Breast epithelium (tissue), 4 donors: ENCODE data around the gene GAS6. TPM values are rescaled to one million over a fixed set of nuclear protein-coding genes. Genes with fewer than 3 reads are reported as not detected.
"Not testable (repeated sequence)": the region's sequence is repeated elsewhere in the genome, so short reads cannot be mapped to it uniquely, and the experiment has no call there.

Experiments used
- DNase-seq, 2 donors: peaks; one replicate each; pipeline ENCODE4 v3.0.0-alpha.2; 2019; ENCODE audit warnings: low spot score in 2 of 2
- H3K27ac ChIP-seq, 2 donors: fragments of 200-600 bp; sonication (generic) in 1 of 2; one replicate each; pipeline ENCODE4 v1.5.1; 2016 to 2019; ENCODE audit warnings: mild to moderate bottlenecking in 1 of 2
- H3K27me3 ChIP-seq, 2 donors: fragments of 200-600 bp; sonication (generic) in 1 of 2; one replicate each; pipeline versions ENCODE4 v1.5.1 to v1.6.0; 2017 to 2019; ENCODE audit warnings: control low read depth in 1 of 2, mild to moderate bottlenecking in 1 of 2
- H3K36me3 ChIP-seq: fragments of 200-600 bp; one replicate; pipeline ENCODE4 v1.5.1; 2019
- H3K4me1 ChIP-seq, 2 donors: fragments of 200-600 bp; sonication (generic); one replicate each; pipeline ENCODE4 v1.5.1; 2016 to 2019; ENCODE audit warnings: control low read depth in 1 of 2
- H3K4me3 ChIP-seq, 3 donors: fragments of 200-600 bp; sonication (generic); 1 replicate in 2 of 3; 2 replicates in 1 of 3; pipeline ENCODE4 v1.5.1; 2016 to 2019; ENCODE audit warnings: mild to moderate bottlenecking in 3 of 3, moderate library complexity in 2 of 3
- H3K9me3 ChIP-seq, 2 donors: fragments of 200-600 bp; sonication (generic) in 1 of 2; one replicate each; pipeline ENCODE4 v1.5.1; 2016 to 2019; ENCODE audit warnings: control low read depth in 1 of 2
- POLR2A ChIP-seq: fragments of 450-650 bp; IDR thresholded peaks from one replicate; pipeline ENCODE4 v1.6.1; 2016; ENCODE audit warnings: antibody characterized with exemption, mild to moderate bottlenecking, moderate library complexity
- POLR2AphosphoS5 ChIP-seq, 3 donors: sonication (generic); formaldehyde crosslinking; IDR thresholded peaks; one replicate each; pipeline ENCODE4 v1.6.1; 2017; ENCODE audit warnings: antibody characterized with exemption in 3 of 3
- intact Hi-C: fragments of 100-400 bp; cut with DNase I; formaldehyde crosslinking; loops from one replicate; pipeline ENCODE4 v1.15.1; 2023; ENCODE audit warnings: low total_unique reads
- total RNA-seq, 3 donors: library from RNA; depleted of rRNA; stranded (reverse); fragments of >200 nt; gene quantifications; one replicate each; pipeline ENCODE4 v1.1.0, GENCODE V29; 2016
- TF ChIP-seq, protein P1 (sequence below), 3 donors: fragments of 450-650 bp; IDR thresholded peaks; one replicate each; pipeline ENCODE4 v1.5.1; 2016 to 2017; ENCODE audit warnings: antibody characterized with exemption in 3 of 3, mild to moderate bottlenecking in 3 of 3, moderate library complexity in 3 of 3

Gene GAS6
- total RNA-seq, 3 donors from 2014 or later, result 85.9 to 146 (median 103) TPM

DNA sequence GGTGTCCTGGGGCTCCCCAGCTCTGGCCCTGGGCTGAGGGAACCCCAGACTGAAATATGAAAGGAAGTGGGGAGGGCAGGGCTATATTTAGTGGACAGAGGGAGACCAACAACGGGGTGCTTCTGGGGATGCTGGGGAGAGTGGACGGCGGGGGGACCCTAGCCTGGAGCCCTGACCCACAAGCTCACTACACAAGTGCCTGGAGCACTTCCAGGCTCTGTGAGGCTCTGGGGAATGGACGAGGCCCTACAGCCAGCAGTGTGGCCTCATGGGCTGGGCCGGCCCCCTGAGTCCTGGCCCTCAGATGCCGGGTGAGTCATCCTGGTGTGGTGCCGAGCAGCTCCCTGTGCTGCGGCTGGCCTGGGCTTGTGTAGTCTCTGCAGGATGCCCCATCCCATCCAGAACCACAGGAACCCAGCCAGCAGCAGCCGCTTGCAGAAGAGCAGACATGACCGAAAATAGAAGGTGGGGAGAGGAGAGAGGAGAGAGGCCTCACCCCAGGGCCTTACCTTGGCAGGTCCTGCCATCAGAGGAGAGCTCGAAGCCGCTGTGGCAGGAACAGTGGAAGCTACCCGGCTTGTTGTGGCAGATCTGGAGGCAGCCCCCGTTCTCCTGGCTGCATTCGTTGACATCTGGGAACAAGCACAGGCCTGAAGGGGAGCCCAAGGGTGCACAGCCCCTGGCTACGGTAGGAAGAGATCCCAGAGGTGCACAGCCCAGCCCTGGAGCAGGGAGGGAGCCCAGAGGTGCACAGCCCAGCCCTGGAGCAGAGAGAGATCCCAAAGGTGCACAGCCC lies 26.1 kb downstream of the GAS6 start:
- no peaks in the 10 kb centered on the region for H3K9me3 ChIP-seq
- TF ChIP-seq POLR2A, result no peak
- TF ChIP-seq, protein P1, sequence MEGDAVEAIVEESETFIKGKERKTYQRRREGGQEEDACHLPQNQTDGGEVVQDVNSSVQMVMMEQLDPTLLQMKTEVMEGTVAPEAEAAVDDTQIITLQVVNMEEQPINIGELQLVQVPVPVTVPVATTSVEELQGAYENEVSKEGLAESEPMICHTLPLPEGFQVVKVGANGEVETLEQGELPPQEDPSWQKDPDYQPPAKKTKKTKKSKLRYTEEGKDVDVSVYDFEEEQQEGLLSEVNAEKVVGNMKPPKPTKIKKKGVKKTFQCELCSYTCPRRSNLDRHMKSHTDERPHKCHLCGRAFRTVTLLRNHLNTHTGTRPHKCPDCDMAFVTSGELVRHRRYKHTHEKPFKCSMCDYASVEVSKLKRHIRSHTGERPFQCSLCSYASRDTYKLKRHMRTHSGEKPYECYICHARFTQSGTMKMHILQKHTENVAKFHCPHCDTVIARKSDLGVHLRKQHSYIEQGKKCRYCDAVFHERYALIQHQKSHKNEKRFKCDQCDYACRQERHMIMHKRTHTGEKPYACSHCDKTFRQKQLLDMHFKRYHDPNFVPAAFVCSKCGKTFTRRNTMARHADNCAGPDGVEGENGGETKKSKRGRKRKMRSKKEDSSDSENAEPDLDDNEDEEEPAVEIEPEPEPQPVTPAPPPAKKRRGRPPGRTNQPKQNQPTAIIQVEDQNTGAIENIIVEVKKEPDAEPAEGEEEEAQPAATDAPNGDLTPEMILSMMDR (IDR thresholded peaks at IDR 0.05), result no peak
- peak; percentile 27 to 55 (median 36) for TF ChIP-seq POLR2AphosphoS5 (IDR thresholded peaks at IDR 0.05)
- peak overlapping the region; percentile 87 to 96 for H3K27ac ChIP-seq
- intact Hi-C loops, result no loop called here
- peaks cover 22 to 41% of the 10 kb centered on the region in 2 donors for H3K4me1 ChIP-seq
- no peaks in the 10 kb centered on the region for H3K27me3 ChIP-seq
- H3K36me3 ChIP-seq, result no peaks in the 10 kb centered on the region
- DNase-seq, result peak; percentile 89 to 96
- peak overlapping the region in 2 of 3 donors; percentile 21 to 46 for H3K4me3 ChIP-seq

DNA sequence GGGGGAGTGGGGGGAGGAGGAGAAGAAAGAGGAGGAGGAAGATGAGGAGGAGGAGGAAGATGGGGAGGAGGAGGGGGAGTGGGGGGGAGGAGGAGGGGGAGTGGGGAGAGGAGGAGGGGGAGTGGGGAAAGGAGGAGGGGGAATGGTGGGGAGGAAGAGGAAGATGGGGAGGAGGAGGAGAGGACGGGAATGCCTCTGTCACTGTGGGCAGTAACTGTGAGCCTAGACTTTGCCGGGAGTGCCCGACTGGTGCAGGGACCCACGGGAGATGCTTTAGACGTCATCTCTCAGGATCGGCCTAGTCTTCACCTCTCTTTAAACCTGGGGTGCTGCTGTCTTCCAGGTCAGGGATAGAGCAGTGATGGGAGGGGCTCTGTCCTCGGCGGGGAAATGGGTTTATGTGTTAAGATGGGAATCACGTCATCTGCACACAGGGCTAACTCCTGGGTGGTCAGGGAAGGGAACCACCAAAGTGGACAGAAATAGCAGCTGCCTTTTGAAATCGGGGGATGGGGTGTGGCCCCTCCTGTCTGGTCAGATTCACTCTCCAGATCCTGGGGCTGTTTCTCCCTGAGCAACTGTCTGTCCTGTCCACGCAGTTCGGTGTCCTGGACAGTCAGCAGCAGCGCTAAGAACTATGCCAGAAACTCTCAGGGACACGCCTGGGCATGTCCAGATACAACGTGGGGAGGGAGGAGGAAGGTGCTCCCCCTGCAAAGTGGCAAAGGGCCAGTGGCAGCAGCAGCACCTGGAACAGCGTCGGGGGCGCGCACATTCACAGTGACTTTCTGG lies 26.9 kb downstream of the GAS6 start:
- Histone ChIP-seq H3K27me3 (no peaks in the 10 kb centered on the region), H3K9me3 (no peaks in the 10 kb centered on the region), H3K4me3 (peak overlapping the region in 1 of 3 donors; percentile 46), H3K4me1 (peaks cover 22 to 41% of the 10 kb centered on the region in 2 donors), H3K36me3 (no peaks in the 10 kb centered on the region), H3K27ac (peak overlapping the region; percentile 87 to 96)
- peak in 1 of 2 donors; percentile 90 for DNase-seq
- intact Hi-C loops, result no loop called here
- peak in 2 of 3 donors; percentile 9 to 51 for TF ChIP-seq POLR2AphosphoS5 (IDR thresholded peaks at IDR 0.05)
- no peak for TF ChIP-seq POLR2A
- TF ChIP-seq, protein P1 (IDR thresholded peaks at IDR 0.05), result no peak

DNA sequence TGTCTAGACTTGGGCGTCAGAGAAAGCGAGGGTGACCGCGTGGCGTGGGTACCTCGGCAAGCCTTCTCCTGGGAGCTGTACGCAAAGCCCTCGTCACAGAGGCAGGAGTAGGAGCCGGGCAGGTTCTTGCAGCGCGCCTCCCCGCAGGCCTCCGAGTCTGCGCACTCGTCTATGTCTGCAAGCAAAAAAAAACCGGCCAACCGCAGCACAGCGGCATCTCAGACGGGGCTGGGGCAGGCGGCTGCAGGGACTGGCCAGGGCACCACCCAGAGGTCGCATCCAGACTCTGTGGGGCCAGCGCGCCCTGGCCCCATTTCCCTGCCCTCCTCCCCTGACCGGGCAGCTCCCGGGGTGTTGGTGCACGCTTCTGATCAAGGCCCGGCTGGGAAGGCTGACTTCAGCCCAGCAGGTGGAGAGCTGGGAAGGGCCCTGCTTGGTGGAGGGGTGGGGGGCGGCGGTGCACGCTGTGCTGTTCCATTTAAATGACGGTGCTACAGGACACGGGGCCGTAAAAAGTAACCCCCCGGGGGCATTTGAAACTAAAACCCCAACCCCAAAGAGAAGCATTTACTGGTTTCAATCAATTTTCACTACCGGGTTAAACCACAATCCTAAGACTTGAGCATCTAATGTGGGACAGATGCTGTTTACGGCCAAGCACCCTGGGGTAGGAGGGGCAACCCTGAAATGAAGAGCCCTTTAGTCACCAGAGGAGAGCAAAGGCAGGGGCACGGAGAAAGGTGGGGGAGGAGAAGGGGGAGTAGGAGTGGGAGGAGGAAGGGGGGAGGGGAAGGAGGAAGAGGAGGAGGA lies 28.2 kb downstream of the GAS6 start:
- no peak for TF ChIP-seq POLR2AphosphoS5 (IDR thresholded peaks at IDR 0.05)
- TF ChIP-seq, protein P1 (IDR thresholded peaks at IDR 0.05), result no peak
- no peak for TF ChIP-seq POLR2A
- H3K27ac ChIP-seq, result peak overlapping the region; percentile 38 to 40
- intact Hi-C loops, result no loop called here

GRCh38 chr13:113834496-113835200 lies 29.2 kb downstream of the GAS6 start:
- no peak overlapping the region for H3K4me3 ChIP-seq
- no peaks in the 10 kb centered on the region for H3K27me3 ChIP-seq
- intact Hi-C loops, result no loop called here
- H3K27ac ChIP-seq, result no peak overlapping the region
- no peak for DNase-seq
- no peaks in the 10 kb centered on the region for H3K9me3 ChIP-seq
- TF ChIP-seq POLR2AphosphoS5 (IDR thresholded peaks at IDR 0.05) (no peak), POLR2A (no peak)
- TF ChIP-seq, protein P1 (IDR thresholded peaks at IDR 0.05), result no peak
- no peaks in the 10 kb centered on the region for H3K36me3 ChIP-seq
- H3K4me1 ChIP-seq, result peaks cover 16 to 27% of the 10 kb centered on the region in 2 donors

More for the DNA sequence above, 28.2 kb downstream of the GAS6 start:
- Histone ChIP-seq H3K9me3 (no peaks in the 10 kb centered on the region), H3K4me1 (peaks cover 22 to 33% of the 10 kb centered on the region in 2 donors), H3K4me3 (no peak overlapping the region), H3K27me3 (no peaks in the 10 kb centered on the region), H3K36me3 (no peaks in the 10 kb centered on the region)
- DNase-seq, result no peak

DNA sequence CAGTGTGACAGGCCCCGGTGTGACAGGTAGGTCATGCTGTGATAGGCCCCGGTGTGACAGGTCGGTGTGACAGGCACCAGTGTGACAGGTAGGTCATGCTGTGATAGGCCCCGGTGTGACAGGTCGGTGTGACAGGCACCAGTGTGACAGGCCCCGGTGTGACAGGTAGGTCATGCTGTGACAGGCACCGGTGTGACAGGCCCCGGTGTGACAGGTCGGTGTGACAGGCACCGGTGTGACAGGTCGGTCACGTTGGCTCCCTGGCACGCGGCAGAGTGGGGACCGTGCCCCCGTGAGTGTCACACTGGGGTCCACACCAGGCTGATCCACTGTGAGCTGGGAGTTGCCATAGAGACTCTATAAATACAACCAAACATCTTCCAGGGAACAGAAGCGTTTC lies 29.9 kb downstream of the GAS6 start:
- intact Hi-C loops, H3K27ac ChIP-seq: not testable (repeated sequence)

More for the DNA sequence above, 29.9 kb downstream of the GAS6 start:
- H3K9me3 ChIP-seq, H3K4me3 ChIP-seq, H3K27me3 ChIP-seq, DNase-seq, H3K36me3 ChIP-seq: not testable (repeated sequence)
- peaks cover 16 to 21% of the 10 kb centered on the region in 2 donors for H3K4me1 ChIP-seq
